Activated CD4-positive, alpha-beta T cell treated with anti-CD3 and anti-CD28 coated beads, Interleukin-2, amount 10 ng/mL, durations not matched to agents 24 days and 14 days (primary cell): ENCODE measurements around the gene ZNF362. TPM values are rescaled to one million over a fixed set of nuclear protein-coding genes. Genes with fewer than 3 reads are reported as not detected.

Experiments used
- DNase-seq: peaks from one replicate; pipeline ENCODE4 v3.0.0; 2022
- H3K27ac Mint-ChIP-seq: one replicate; pipeline ENCODE4 v1.8.0; 2022; ENCODE audit warnings: mild to moderate bottlenecking, mixed read lengths
- H3K27me3 Mint-ChIP-seq: one replicate; pipeline ENCODE4 v1.8.0; 2022; ENCODE audit warnings: mixed read lengths
- H3K36me3 Mint-ChIP-seq: one replicate; pipeline ENCODE4 v1.8.0; 2022; ENCODE audit warnings: low read depth, mild to moderate bottlenecking, mixed read lengths
- H3K4me1 Mint-ChIP-seq: one replicate; pipeline ENCODE4 v1.8.0; 2021; ENCODE audit warnings: mixed read lengths
- H3K4me3 Mint-ChIP-seq: one replicate; pipeline ENCODE4 v1.8.0; 2022; ENCODE audit warnings: mild to moderate bottlenecking, moderate library complexity, mixed read lengths
- H3K9me3 Mint-ChIP-seq: one replicate; pipeline ENCODE4 v1.8.0; 2021; ENCODE audit warnings: mixed read lengths
- intact Hi-C: fragments of 100-400 bp; cut with micrococcal nuclease; formaldehyde crosslinking; loops from one replicate; pipeline ENCODE4 v1.15.1; 2023
- total RNA-seq: library from RNA; stranded (reverse); gene quantifications from 2 replicates; pipeline ENCODE4 v1.2.3, GENCODE V29; 2022

Gene ZNF362
- total RNA-seq, 1 donor from 2014 or later = 13.3 TPM

DNA sequence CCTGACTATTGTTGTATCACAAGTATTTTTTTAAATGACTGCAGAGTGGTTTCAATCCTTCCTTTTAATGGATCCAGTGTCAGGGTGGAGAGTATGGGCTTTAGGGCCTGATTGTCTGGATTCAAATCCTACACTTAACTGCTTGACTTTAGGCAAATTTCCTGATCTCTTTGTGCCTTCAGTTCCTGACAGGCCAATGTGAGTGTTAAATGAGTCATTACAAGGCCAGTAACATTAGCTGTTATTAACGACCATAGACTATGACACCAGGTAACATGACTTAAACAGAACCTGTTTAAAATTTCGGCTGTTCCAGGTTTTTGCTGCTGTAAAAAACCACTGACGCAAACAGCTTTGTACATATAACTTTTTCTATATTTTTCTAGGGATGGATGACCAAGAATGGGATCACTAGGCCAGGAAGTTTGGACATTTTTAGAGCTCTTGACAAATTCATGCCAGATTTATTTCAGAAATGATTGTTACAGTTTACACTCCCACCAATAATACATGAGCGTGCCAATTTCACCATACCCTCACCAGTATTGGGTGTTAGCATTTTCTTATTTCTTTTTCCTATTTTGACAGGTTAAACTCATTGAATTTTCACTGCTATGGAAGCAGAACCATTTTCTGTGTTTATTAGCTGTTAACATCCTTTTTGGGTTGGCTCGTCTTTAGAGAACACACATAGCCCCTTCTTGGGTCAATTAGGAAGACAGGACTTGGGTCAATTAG, 11.3 kb downstream of the ZNF362 start:
- Mint-ChIP-seq H3K36me3 (no peaks in the 10 kb centered on the region), H3K4me1 (peaks cover 4% of the 10 kb centered on the region), H3K4me3 (no peak overlapping the region), H3K27ac (no peak overlapping the region), H3K9me3 (no peaks in the 10 kb centered on the region), H3K27me3 (no peaks in the 10 kb centered on the region)
- no peak for DNase-seq
- intact Hi-C loops = no loop called here

DNA sequence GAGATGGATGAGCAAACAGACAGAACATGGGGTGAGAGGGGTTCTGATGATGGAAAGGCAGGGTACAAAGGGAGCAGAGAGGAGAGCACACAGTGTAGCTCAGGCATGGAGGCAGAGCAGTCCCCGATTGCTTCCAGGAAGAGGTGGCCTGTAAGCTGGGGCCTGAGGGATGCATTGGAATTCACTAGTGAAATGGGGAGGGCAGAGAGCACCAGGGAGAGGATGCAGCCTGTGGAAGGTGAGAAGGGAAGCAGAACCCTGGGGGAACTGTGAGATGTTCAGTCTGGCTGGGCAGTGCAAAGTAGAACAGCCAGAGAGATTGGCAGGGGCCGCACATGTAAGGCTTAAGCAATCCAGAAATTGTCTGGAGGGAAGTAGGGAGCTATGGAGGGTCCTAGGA, 12.2 kb downstream of the ZNF362 start:
- H3K36me3 Mint-ChIP-seq = no peaks in the 10 kb centered on the region
- no peak overlapping the region for H3K27ac Mint-ChIP-seq
- intact Hi-C loops = no loop called here
- H3K27me3 Mint-ChIP-seq = no peaks in the 10 kb centered on the region
- no peak for DNase-seq
- H3K9me3 Mint-ChIP-seq = no peaks in the 10 kb centered on the region
- peaks cover 12% of the 10 kb centered on the region for H3K4me1 Mint-ChIP-seq
- H3K4me3 Mint-ChIP-seq = no peak overlapping the region

DNA sequence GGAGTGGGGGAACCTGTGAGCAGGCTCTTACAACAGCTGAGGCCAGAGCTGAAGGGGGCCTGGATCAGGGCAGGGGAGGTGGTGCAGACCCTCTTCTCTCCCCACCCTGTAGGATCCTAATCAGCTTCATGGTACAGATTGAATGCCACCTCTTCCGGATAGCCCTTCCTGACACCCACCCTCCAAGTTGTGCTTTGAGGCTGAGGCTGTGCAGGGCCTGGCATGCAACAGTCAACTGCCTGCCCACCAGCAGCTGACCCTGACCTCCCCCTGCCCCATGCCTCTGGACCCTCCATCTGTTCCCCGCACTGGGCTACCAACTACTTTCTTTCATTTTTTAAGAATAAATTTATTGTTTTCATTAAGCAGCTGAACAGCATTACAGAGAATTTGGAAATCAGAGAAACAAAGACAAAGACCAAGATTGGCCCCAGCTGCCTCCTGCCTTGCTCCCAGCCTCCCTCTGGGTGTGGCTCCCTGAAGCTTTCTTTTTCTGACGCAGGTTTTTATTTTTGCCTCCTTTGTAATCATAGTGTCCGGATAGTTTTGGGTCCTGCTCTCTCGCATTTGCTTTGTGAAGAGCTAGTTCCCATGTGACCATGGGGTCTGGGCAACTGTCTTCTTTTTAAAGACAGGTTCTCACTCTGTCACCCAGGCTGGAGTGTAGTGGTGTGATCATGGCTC, 12.8 kb downstream of the ZNF362 start:
- Mint-ChIP-seq H3K27me3 (no peaks in the 10 kb centered on the region), H3K9me3 (no peaks in the 10 kb centered on the region), H3K36me3 (no peaks in the 10 kb centered on the region), H3K4me3 (no peak overlapping the region), H3K27ac (no peak overlapping the region), H3K4me1 (peaks cover 14% of the 10 kb centered on the region)
- DNase-seq = no peak
- intact Hi-C loops = no loop called here

DNA sequence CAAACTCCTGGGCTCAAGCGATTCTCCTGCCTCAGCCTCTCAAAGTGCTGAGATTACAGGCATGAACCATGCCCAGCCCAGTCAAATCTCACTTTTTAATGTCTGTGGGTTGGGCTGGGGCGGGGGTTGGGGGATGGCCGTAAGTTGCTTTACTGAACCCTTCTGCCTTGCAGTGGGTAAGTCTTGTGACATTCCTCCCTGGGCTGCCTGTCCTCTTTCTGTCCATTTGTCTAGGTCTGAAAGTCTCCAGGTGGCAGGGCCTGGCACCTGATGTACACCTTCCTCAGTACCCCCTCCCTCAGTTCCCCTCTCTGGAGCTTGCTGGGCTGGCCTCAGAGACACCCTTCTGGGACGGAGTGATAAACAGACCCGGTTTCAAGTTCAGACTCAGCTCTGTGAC, 13.3 kb downstream of the ZNF362 start:
- peaks cover 17% of the 10 kb centered on the region for H3K4me1 Mint-ChIP-seq
- no peak overlapping the region for H3K27ac Mint-ChIP-seq
- no peaks in the 10 kb centered on the region for H3K36me3 Mint-ChIP-seq
- intact Hi-C loops = no loop called here
- H3K9me3 Mint-ChIP-seq = no peaks in the 10 kb centered on the region
- DNase-seq = no peak
- no peaks in the 10 kb centered on the region for H3K27me3 Mint-ChIP-seq
- no peak overlapping the region for H3K4me3 Mint-ChIP-seq

DNA sequence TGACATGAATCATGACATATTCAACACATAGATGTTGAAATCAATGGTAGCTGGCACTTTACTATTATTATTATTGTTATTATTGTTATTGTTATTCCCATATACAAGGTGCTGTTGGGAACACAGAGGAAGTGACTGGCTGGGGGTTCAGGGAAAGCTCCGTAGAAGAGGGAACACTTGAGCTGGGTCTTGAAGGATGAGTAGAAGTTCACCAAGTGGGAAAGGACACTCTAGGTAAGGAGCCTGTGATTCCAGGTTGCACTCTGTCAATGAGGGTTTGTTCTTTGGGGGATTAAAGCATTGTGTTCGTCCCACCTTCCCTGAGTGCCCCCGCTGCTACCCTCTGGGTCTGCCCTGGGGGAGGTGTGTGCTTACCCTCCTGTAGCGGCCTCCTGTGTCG, 14.1 kb downstream of the ZNF362 start:
- H3K9me3 Mint-ChIP-seq = no peaks in the 10 kb centered on the region
- no peak for DNase-seq
- H3K27ac Mint-ChIP-seq = no peak overlapping the region
- peaks cover 17% of the 10 kb centered on the region for H3K4me1 Mint-ChIP-seq
- intact Hi-C loops = no loop called here
- no peaks in the 10 kb centered on the region for H3K36me3 Mint-ChIP-seq
- H3K27me3 Mint-ChIP-seq = no peaks in the 10 kb centered on the region
- H3K4me3 Mint-ChIP-seq = no peak overlapping the region

DNA sequence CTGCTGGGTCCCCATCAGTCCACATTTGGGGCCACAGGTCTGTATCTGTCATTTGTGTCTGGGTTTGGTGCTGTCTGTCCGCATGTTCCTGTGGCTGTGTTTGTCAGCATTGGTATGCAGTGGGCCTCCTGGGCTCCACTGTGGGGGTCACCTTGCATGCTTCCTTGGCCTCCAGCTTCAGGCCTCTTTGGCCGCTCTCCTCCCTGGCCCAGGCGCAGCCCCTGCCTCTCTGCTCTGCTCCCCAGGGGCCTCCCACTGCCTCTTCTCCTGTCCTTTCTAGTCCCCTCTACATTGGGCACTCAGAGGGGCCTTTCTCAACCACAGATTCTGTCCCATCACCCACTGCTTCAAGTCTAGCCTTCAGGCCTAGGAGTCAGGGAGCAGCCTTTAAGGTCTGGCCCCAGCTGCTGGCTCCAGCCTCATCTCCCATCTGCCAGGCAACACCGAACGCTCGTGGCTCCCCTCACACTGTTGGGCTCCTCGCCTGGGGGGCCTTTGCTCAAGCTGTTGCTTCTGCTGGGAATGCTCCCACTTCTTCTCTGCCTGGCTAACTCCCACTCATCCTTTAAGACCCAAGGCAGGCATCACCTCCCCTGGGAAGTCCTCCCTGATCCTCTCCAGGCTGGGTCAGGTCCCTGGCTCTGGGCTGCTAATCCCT, 14.6 kb downstream of the ZNF362 start:
- H3K27me3 Mint-ChIP-seq = no peaks in the 10 kb centered on the region
- intact Hi-C loops = no loop called here

DNA sequence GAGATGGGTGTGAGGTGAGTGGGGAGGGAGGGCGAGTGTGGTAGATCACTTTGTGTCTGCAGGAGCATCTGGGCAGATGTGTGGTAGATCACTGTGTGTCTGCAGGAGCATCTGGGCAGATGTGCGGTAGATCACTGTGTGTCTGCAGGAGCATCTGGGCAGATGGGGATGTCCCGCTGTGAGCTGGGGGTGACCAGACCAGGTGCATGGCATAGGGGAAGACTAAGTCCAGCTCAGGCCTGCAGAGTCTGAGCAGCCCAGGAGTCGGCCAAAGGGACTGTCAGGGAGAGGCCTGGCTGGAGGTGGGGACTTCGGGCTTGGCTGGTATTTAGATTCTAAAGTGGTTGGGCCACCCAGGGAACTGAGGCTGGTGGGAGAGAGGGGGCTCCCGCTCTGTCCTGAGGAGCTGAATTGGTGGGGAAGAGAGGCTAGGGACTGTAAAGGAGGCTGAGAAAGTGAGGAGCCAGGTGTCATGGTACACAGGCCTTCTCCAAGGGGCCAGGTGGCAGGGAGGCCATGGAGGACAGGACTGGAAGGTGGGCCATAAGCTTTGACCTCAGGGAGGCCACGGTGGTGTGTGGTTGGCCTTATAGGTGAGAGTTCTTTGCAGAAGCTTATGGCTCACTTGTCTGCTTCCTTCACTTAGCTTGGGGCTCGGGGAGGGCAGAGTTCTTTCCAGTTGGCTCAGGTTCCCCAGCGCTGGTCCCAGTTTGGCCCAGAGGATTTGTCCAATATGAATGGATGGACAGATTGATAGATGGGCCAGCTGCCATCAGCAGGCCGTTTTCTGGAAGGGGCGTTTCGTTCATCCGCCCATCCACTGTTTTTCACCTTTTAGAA, 15.6 kb downstream of the ZNF362 start:
- Mint-ChIP-seq H3K36me3 (peaks cover 2% of the 10 kb centered on the region), H3K27ac (no peak overlapping the region), H3K27me3 (no peaks in the 10 kb centered on the region), H3K9me3 (no peaks in the 10 kb centered on the region), H3K4me3 (no peak overlapping the region), H3K4me1 (peaks cover 17% of the 10 kb centered on the region)
- DNase-seq = no peak
- intact Hi-C loops = no loop called here

More for the DNA sequence above, 14.6 kb downstream of the ZNF362 start:
- no peak for DNase-seq
- Mint-ChIP-seq H3K36me3 (no peaks in the 10 kb centered on the region), H3K9me3 (no peaks in the 10 kb centered on the region), H3K4me3 (no peak overlapping the region), H3K4me1 (peaks cover 17% of the 10 kb centered on the region), H3K27ac (no peak overlapping the region)

DNA sequence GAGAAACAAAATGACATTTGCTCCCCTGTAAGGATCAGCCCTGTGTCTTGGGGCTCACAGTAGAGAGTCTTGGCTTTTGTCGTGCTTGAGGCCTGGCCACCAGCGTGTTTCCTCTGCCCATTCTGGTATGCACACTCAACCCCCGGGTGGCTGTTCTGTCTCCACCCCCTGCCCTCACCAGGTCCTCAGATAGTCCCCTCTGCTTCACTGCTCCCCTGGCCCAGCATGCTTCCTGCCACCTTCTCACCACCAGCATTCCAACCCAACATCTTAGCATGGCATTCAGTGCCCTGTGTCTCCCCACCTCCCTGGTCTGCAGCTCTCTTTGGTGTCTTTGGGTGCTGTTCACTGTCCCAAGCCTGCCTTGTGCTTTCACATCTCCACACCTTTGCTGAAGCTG, 16.2 kb downstream of the ZNF362 start:
- peaks cover 3% of the 10 kb centered on the region for H3K36me3 Mint-ChIP-seq
- H3K4me3 Mint-ChIP-seq = no peak overlapping the region
- H3K9me3 Mint-ChIP-seq = no peaks in the 10 kb centered on the region
- no peak for DNase-seq
- peaks cover 17% of the 10 kb centered on the region for H3K4me1 Mint-ChIP-seq
- H3K27ac Mint-ChIP-seq = no peak overlapping the region
- no peaks in the 10 kb centered on the region for H3K27me3 Mint-ChIP-seq
- intact Hi-C loops = no loop called here

DNA sequence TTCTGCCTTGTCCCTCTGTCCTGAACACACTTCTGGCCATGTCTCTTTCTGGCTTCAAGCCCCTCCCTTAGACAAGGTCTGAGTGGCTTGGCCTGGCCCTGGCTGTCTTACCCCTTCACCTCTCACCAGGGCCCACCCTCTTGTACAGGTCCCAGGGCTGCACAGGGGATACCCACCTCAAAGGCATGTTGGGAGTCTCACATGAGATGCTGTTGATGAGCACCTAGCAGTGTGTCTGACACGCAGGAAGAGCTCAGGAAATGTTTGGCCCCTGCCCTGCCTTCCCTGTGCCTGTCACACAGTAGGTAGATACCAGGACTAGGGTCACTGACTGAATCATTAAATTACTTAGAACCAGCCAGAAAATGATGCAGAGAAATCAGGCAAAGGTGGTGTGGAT, 16.6 kb downstream of the ZNF362 start:
- peak overlapping the region; percentile 42 for H3K27ac Mint-ChIP-seq
- peaks cover 17% of the 10 kb centered on the region for H3K4me1 Mint-ChIP-seq
- no peaks in the 10 kb centered on the region for H3K9me3 Mint-ChIP-seq
- no peak overlapping the region for H3K4me3 Mint-ChIP-seq
- H3K27me3 Mint-ChIP-seq = no peaks in the 10 kb centered on the region
- intact Hi-C loops = no loop called here
- H3K36me3 Mint-ChIP-seq = peaks cover 3% of the 10 kb centered on the region
- no peak for DNase-seq

DNA sequence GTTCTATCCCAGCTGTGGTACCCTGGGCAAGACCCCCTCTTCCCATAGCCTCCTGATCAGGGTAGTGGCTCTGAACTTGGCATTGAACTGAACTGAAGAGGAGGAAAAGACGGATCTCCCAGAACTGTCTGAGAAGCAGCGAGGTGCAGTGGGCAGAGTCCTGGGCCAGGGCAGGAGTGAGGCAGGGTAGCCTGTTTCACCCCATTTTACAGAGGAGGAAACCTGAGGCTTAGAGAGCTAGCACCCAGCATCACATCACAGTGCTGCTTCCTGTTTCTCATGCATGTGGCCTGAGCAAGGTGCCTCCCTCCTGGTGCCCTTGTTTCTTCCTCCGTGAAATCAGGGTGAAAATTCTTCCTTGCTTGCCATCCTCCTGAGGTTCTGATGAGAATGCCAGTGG, 17.1 kb downstream of the ZNF362 start:
- Mint-ChIP-seq H3K36me3 (peaks cover 3% of the 10 kb centered on the region), H3K27ac (peak overlapping the region; percentile 42), H3K4me3 (no peak overlapping the region), H3K27me3 (no peaks in the 10 kb centered on the region), H3K4me1 (peaks cover 17% of the 10 kb centered on the region), H3K9me3 (no peaks in the 10 kb centered on the region)
- no peak for DNase-seq
- intact Hi-C loops = no loop called here

DNA sequence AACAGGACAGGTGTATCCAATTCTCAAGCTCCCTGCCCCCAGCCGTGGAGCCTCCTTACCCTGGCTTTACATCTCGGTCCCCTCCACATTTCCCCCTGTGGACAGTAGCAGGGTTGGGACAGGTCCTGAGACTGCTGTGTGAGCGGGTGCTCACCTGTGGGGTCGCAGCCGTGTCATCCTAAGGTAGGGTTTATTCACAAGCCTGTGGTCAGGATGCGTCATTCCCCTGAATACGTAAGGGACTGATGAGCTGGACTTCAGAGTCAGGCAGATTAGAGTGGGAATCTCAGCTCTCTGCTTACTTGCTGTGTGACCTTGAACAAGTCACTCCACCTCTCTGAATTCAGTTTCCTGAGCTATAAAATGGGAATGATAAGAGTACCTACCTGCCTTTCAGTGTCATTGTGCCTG, 17.7 kb downstream of the ZNF362 start:
- no peaks in the 10 kb centered on the region for H3K27me3 Mint-ChIP-seq
- peaks cover 17% of the 10 kb centered on the region for H3K4me1 Mint-ChIP-seq
- H3K9me3 Mint-ChIP-seq = no peaks in the 10 kb centered on the region
- intact Hi-C loops = no loop called here
- no peak overlapping the region for H3K4me3 Mint-ChIP-seq
- H3K27ac Mint-ChIP-seq = no peak overlapping the region
- no peak for DNase-seq
- peaks cover 3% of the 10 kb centered on the region for H3K36me3 Mint-ChIP-seq

DNA sequence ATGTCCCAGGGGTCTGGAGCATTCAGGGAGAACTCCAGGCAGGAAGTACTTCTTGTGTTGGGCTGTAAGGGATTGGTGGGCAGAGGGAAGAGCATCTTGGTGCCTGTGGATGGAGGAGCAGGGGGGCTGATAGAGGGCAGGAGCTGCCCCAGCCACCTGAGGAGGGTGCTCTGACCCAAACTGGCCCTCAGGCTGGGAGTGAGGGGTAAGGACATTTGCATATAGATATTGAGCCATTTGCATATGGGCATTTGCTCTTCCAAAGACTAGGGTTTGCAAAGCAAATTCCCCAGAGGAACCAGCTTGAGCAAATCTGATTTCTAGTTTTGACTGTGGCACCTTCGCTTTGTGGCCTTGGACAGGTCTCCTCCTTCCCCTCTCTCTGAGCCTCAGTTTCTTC, 18.2 kb downstream of the ZNF362 start:
- no peaks in the 10 kb centered on the region for H3K9me3 Mint-ChIP-seq
- H3K27me3 Mint-ChIP-seq = no peaks in the 10 kb centered on the region
- DNase-seq = no peak
- H3K4me1 Mint-ChIP-seq = peaks cover 16% of the 10 kb centered on the region
- peaks cover 3% of the 10 kb centered on the region for H3K36me3 Mint-ChIP-seq
- no peak overlapping the region for H3K27ac Mint-ChIP-seq
- intact Hi-C loops = no loop called here
- no peak overlapping the region for H3K4me3 Mint-ChIP-seq

DNA sequence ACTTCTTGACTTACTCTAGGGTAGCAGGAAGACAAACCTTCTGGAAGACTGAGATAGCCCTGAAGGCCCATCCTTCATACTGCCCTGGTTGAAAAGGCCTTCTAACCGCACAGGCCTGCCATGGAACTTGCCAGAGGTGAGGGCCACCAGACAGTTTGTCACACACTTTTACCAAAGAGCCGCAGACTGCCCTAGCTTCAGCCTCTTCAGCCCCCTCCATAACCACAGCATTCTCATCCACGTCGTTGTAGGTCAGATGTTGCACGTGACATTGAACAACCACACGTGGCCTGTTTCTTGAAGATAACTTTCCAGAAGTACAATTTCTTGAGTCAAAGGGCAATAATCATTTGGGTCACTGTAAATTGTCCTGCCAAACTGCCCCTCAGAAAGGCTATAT, 18.9 kb downstream of the ZNF362 start:
- Mint-ChIP-seq H3K36me3 (peaks cover 3% of the 10 kb centered on the region), H3K4me3 (no peak overlapping the region), H3K4me1 (peaks cover 16% of the 10 kb centered on the region), H3K9me3 (no peaks in the 10 kb centered on the region), H3K27ac (no peak overlapping the region), H3K27me3 (no peaks in the 10 kb centered on the region)
- no peak for DNase-seq
- intact Hi-C loops = no loop called here
